HL-60 (cell line): ENCODE results near the gene DACT2.

Source experiments
- CTCF ChIP-seq: IDR thresholded peaks from one replicate; pipeline ENCODE4 v1.5.1; 2011; ENCODE audit warnings: low read length, control low read depth, inconsistent platforms; ENCODE audit not compliant: insufficient read depth
- GABPA ChIP-seq: IDR thresholded peaks from 2 replicates; pipeline ENCODE4 v1.6.1; 2012; ENCODE audit warnings: low read depth
- POLR2AphosphoS5 ChIP-seq: IDR thresholded peaks from 2 replicates; pipeline ENCODE4 v1.6.1; 2012; ENCODE audit warnings: low read depth
- REST ChIP-seq: IDR thresholded peaks from 2 replicates; pipeline ENCODE4 v1.6.1; 2012; ENCODE audit warnings: low read depth; ENCODE audit not compliant: insufficient replicate concordance

DNA sequence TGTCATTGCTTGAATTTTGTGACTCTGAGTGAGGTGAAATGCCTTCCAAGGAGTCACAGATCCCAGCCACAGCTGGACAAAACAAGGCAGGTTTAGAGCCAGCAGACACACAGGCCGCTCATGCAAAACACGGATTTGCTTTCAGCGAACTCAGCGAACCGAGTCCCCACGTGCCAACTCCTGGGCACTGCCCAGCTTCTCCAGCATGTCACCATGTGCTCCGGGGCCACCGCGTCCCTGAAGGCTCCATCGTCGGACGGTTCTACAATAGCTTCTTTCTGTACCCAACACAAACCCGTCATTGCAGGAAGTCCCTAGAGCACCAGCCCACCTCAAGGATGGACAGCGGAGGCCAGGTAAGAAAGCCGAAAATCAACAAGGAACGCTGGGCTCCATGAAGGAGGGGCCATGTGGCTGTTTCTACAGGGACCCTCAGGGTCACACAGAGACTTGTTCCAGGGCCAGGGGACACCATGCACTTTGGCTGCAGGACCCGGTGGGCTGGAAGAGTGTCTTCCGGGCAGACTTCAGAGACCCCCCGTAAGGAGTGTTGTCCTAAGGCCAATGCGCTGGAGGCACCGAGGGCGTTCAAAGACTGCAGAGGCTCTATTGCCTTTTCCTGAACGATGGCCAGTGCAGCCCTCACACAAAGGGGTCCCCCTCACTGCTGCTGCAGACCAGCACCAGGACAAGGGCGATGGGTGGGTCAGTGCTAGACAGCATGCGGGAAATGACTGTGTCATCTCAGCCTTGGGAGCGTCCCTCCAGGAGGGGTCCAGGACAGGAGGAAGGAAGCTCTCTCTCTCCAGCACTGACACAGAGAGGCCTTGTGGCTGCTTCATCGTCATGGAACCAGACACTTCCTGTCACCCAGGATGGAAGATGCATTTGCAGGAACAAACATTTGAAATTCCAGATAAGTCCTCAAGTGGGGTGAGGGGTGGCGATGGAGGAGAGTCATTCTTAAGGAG is 19.8 kb downstream of the DACT2 start:
- no peak for TF ChIP-seq POLR2AphosphoS5
- no peak for TF ChIP-seq CTCF
- no peak for TF ChIP-seq REST
- TF ChIP-seq GABPA = no peak
